ENCODE data around the gene RIN1. TPM values are rescaled to one million over a fixed set of nuclear protein-coding genes. Genes with fewer than 3 reads are reported as not detected.
"Not testable (repeated sequence)": the region's sequence is repeated elsewhere in the genome, so short reads cannot be mapped to it uniquely, and the experiment has no call there.

Gene RIN1
- total and polyA plus RNA-seq, 5 donors: 1.6 to 3.8 (median 2.1) TPM

GRCh38 chr11:66315498-66315885 lies 20.7 kb downstream of the RIN1 start:
- intact Hi-C loops (cut with DNase I): loop anchor here in 1 of 4 donors (10.0 kb wide), 1 partner anchor 69 kb away; no protein-coding TSS in a partner anchor
- Histone ChIP-seq H3K27me3 (ENCODE audit: control insufficient read depth, insufficient read depth) (no peaks in the 10 kb centered on the region), H3K4me3 (ENCODE audit: low read length) (peak overlapping the region; percentile 47), H3K9me3 (ENCODE audit: control insufficient read depth, low read length) (no peaks in the 10 kb centered on the region), H3K27ac (ENCODE audit: low read length) (no peak overlapping the region), H3K4me1 (ENCODE audit: control insufficient read depth, insufficient read depth, low read length) (peaks cover 5% of the 10 kb centered on the region)
- peak in 2 of 3 donors; percentile 50 to 51 for DNase-seq
- ATAC-seq: no peak
- 82% methylated on average over 14 of the region's 14 CpGs for WGBS

- H3K27ac ChIP-seq (ENCODE audit: low read length): no peak overlapping the region
- ATAC-seq: no peak
- H3K27me3 ChIP-seq (ENCODE audit: control insufficient read depth, insufficient read depth): no peaks in the 10 kb centered on the region
- 79% methylated on average over 17 of the region's 17 CpGs for WGBS
- peaks cover 5% of the 10 kb centered on the region for H3K4me1 ChIP-seq (ENCODE audit: control insufficient read depth, insufficient read depth, low read length)
- DNase-seq: peak in 2 of 3 donors; percentile 61 to 64
- intact Hi-C loops (cut with DNase I): loop anchor here in 3 of 4 donors (5.0 to 10.0 kb wide), 2 partner anchors 70 to 72 kb away; no protein-coding TSS in a partner anchor
- no peaks in the 10 kb centered on the region for H3K9me3 ChIP-seq (ENCODE audit: control insufficient read depth, low read length)
- peak overlapping the region; percentile 1 for H3K4me3 ChIP-seq (ENCODE audit: low read length)
Measured at GRCh38 chr11:66314561-66315497, 21.4 kb downstream of the RIN1 start.

- H3K9me3 ChIP-seq (ENCODE audit: control insufficient read depth, low read length): no peaks in the 10 kb centered on the region
- H3K4me3 ChIP-seq (ENCODE audit: low read length): peak overlapping the region; percentile 1
- H3K27ac ChIP-seq (ENCODE audit: low read length): peak overlapping the region; percentile 13
- no peaks in the 10 kb centered on the region for H3K27me3 ChIP-seq (ENCODE audit: control insufficient read depth, insufficient read depth)
- H3K4me1 ChIP-seq (ENCODE audit: control insufficient read depth, insufficient read depth, low read length): peaks cover 5% of the 10 kb centered on the region
- 74% methylated on average over 1 of the region's 1 CpG for WGBS
- intact Hi-C loops (cut with DNase I): loop anchor here in 3 of 4 donors (5.0 to 10.0 kb wide), 2 partner anchors 71 to 73 kb away; no protein-coding TSS in a partner anchor
- DNase-seq (no peak), ATAC-seq (no peak)
Measured at GRCh38 chr11:66314186-66314501, 22.1 kb downstream of the RIN1 start.

- DNase-seq (peak in 2 of 3 donors; percentile 58 to 82), ATAC-seq (no peak)
- WGBS: 32% methylated on average over 38 of the region's 38 CpGs
- intact Hi-C loops (cut with DNase I): loop anchor here in 3 of 4 donors (2.0 to 10.0 kb wide), 3 partner anchors 15 to 74 kb away; no protein-coding TSS in a partner anchor
- H3K27me3 ChIP-seq (ENCODE audit: control insufficient read depth, insufficient read depth): no peaks in the 10 kb centered on the region
- no peaks in the 10 kb centered on the region for H3K9me3 ChIP-seq (ENCODE audit: control insufficient read depth, low read length)
- peak overlapping the region; percentile 48 for H3K4me3 ChIP-seq (ENCODE audit: low read length)
- peaks cover 5% of the 10 kb centered on the region for H3K4me1 ChIP-seq (ENCODE audit: control insufficient read depth, insufficient read depth, low read length)
- H3K27ac ChIP-seq (ENCODE audit: low read length): peak overlapping the region; percentile 95
Measured at GRCh38 chr11:66313321-66314185, 22.7 kb downstream of the RIN1 start.

- WGBS: 1% methylated on average over 52 of the region's 52 CpGs
- intact Hi-C loops (cut with DNase I): loop anchor here in 3 of 4 donors (2.0 to 10.0 kb wide), 3 partner anchors 16 to 75 kb away; no protein-coding TSS in a partner anchor
- peaks cover 2% of the 10 kb centered on the region for H3K4me1 ChIP-seq (ENCODE audit: control insufficient read depth, insufficient read depth, low read length)
- H3K9me3 ChIP-seq (ENCODE audit: control insufficient read depth, low read length): no peaks in the 10 kb centered on the region
- no peaks in the 10 kb centered on the region for H3K27me3 ChIP-seq (ENCODE audit: control insufficient read depth, insufficient read depth)
- DNase-seq (peak; percentile 99 to 100 (median 100)), ATAC-seq (peak; percentile 92 to 93)
- H3K27ac ChIP-seq (ENCODE audit: low read length): peak overlapping the region; percentile 95
- peak overlapping the region; percentile 59 for H3K4me3 ChIP-seq (ENCODE audit: low read length)
Measured at GRCh38 chr11:66312549-66313320, 23.5 kb downstream of the RIN1 start.

- WGBS: under 1% methylated on average over 44 of the region's 44 CpGs
- peak; percentile 93 to 97 (median 96) for DNase-seq
- peak; percentile 83 to 88 for ATAC-seq
Measured at GRCh38 chr11:66311965-66312548, 24.2 kb downstream of the RIN1 start.

GRCh38 chr11:66311470-66311964 lies 24.7 kb downstream of the RIN1 start:
- DNase-seq: no peak
- Histone ChIP-seq H3K9me3 (ENCODE audit: control insufficient read depth, low read length) (no peaks in the 10 kb centered on the region), H3K27ac (ENCODE audit: low read length) (peak overlapping the region; percentile 94), H3K4me1 (ENCODE audit: control insufficient read depth, insufficient read depth, low read length) (no peaks in the 10 kb centered on the region), H3K27me3 (ENCODE audit: control insufficient read depth, insufficient read depth) (no peaks in the 10 kb centered on the region), H3K4me3 (ENCODE audit: low read length) (peak overlapping the region; percentile 59)
- intact Hi-C loops (cut with DNase I): loop anchor here in 3 of 4 donors (2.0 to 10.0 kb wide), 3 partner anchors 17 to 76 kb away; no protein-coding TSS in a partner anchor
- ATAC-seq: no peak
- WGBS: 26% methylated on average over 26 of the region's 26 CpGs

More at GRCh38 chr11:66311965-66312548, 24.2 kb downstream of the RIN1 start:
- Histone ChIP-seq H3K4me3 (ENCODE audit: low read length) (peak overlapping the region; percentile 59), H3K27me3 (ENCODE audit: control insufficient read depth, insufficient read depth) (no peaks in the 10 kb centered on the region), H3K4me1 (ENCODE audit: control insufficient read depth, insufficient read depth, low read length) (no peaks in the 10 kb centered on the region), H3K27ac (ENCODE audit: low read length) (peak overlapping the region; percentile 94), H3K9me3 (ENCODE audit: control insufficient read depth, low read length) (no peaks in the 10 kb centered on the region)
- intact Hi-C loops (cut with DNase I): loop anchor here in 3 of 4 donors (2.0 to 10.0 kb wide), 3 partner anchors 17 to 75 kb away; no protein-coding TSS in a partner anchor

GRCh38 chr11:66310803-66311440 lies 25.3 kb downstream of the RIN1 start:
- not testable (repeated sequence) for ATAC-seq; H3K9me3 ChIP-seq (ENCODE audit: control insufficient read depth, low read length); H3K4me3 ChIP-seq (ENCODE audit: low read length); H3K27ac ChIP-seq (ENCODE audit: low read length); H3K4me1 ChIP-seq (ENCODE audit: control insufficient read depth, insufficient read depth, low read length); H3K27me3 ChIP-seq (ENCODE audit: control insufficient read depth, insufficient read depth)
- intact Hi-C loops (cut with DNase I): loop anchor here in 3 of 4 donors (2.0 to 10.0 kb wide), 3 partner anchors 18 to 76 kb away; no protein-coding TSS in a partner anchor
- 82% methylated on average over 18 of the region's 18 CpGs for WGBS
- DNase-seq: peak in 1 of 3 donors; percentile 27

GRCh38 chr11:66310324-66310723 lies 25.9 kb downstream of the RIN1 start:
- Histone ChIP-seq H3K27me3 (ENCODE audit: control insufficient read depth, insufficient read depth) (no peaks in the 10 kb centered on the region), H3K27ac (ENCODE audit: low read length) (no peak overlapping the region), H3K4me1 (ENCODE audit: control insufficient read depth, insufficient read depth, low read length) (no peaks in the 10 kb centered on the region), H3K4me3 (ENCODE audit: low read length) (no peak overlapping the region), H3K9me3 (ENCODE audit: control insufficient read depth, low read length) (no peaks in the 10 kb centered on the region)
- intact Hi-C loops (cut with DNase I): loop anchor here in 3 of 4 donors (2.0 to 10.0 kb wide), 3 partner anchors 18 to 77 kb away; no protein-coding TSS in a partner anchor
- ATAC-seq: no peak
- DNase-seq: peak in 2 of 3 donors; percentile 27 to 46
- WGBS: 75% methylated on average over 8 of the region's 8 CpGs

Data from right cardiac atrium (tissue), 5 donors.